ENCODE results near the gene BCORL1.

The BCORL1 gene

GRCh38 chrX:129968968-129969367, 13.5 kb upstream of the BCORL1 start:
- no peak for DNase-seq

GRCh38 chrX:129976441-129976840, 6.0 kb upstream of the BCORL1 start:
- no peak for DNase-seq

- DNase-seq = no peak
Observed at GRCh38 chrX:129979207-129979920, 3.1 kb upstream of the BCORL1 start.

DNA sequence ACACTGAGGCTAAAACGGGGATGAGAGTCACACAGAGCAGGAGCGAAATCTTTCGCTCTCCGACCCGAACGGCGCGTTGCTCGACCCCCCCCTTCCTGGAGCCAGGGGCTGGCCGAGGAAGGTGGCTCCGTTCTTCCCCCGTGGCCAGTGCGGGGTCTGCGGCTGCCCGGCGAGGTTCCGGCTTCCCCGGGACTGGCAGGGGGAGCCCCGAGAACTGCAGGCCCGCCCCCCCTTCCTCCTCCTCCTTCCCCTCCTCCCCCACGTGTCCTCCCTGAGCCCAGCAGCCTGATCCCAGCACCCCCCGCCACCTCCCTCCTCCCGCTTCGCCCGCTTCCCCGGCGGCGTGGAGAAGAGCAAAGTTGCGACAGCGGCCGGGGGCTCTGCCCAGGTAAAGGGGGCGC, 2.4 kb upstream of the BCORL1 start:
- peak in 1 of 2 donors; percentile 50 for DNase-seq

GRCh38 chrX:129980540-129981199, 1.8 kb upstream of the BCORL1 start:
- peak in 1 of 2 donors; percentile 31 for DNase-seq

DNA sequence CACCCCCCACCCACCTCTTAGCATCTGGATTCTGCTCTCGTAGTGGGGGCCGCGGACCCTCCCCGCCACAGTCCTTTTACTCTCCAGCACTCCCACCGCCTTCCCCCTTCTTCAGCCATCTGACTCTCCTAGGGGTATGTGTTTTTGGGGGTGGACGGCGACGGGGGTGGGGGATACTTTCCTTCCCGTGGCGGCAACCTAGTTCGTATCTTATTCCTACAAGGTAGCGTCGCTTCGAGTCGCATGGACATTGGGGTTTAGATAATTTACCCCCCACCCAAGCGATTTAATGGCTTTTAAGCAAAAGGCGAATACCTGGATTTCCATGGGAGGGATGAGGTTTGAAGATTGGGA, 1.3 kb upstream of the BCORL1 start:
- DNase-seq = no peak

DNA sequence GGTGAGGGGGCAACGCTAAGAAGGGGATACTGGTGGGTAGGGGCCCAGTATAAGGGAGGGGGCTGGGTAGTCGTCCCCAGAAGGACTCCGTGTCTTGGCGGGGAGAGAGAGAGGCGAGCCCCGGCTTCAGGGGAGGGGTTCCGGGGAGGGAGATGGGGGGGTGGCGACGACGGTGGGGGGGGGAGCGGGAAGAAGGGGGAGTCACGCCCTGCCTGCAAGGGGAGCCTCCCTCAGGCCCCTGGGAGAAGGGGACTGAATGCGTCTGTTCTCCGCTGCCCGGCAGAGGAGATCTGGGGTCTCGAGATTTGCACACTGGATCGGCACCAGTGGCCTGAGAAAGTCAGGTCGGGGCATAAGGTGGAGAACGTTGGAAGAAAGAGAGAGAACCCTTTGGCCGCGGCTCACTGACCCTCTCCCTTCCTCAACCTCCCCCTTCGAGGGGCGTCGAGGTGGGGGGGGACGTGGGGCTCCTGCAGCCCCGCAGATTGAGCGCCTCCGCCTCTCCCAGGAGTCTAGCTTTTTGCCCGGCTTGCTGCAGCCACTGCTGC, 609 bp upstream of the BCORL1 start:
- no peak for DNase-seq

DNA sequence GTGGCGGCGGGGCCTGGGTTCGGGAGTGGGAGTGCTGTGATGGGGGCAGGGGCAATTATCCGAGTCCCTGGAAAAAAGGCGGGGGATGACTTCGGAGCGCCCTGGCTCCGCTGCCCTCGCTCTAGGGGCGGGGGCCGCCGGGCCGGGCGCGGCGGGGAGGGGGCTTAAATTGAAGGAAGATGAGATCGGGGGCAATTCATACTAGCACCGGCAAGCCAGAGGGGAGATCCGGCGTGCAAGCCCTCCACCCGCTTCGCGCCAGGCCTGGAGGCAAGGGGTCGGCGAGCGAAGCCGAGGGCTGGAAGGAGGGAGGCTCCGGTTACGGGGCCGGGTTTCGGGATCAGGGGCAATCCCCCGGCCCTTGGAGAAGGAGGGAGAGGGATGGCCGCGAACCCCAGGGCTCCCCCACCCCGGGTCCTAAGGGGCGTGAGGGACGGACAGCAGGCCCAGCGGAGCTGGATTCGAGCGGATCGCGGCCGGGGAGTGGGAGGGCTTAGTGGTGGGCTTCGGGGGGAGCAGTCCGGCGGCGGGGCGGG, 1.2 kb downstream of the BCORL1 start:
- no peak for DNase-seq

DNA sequence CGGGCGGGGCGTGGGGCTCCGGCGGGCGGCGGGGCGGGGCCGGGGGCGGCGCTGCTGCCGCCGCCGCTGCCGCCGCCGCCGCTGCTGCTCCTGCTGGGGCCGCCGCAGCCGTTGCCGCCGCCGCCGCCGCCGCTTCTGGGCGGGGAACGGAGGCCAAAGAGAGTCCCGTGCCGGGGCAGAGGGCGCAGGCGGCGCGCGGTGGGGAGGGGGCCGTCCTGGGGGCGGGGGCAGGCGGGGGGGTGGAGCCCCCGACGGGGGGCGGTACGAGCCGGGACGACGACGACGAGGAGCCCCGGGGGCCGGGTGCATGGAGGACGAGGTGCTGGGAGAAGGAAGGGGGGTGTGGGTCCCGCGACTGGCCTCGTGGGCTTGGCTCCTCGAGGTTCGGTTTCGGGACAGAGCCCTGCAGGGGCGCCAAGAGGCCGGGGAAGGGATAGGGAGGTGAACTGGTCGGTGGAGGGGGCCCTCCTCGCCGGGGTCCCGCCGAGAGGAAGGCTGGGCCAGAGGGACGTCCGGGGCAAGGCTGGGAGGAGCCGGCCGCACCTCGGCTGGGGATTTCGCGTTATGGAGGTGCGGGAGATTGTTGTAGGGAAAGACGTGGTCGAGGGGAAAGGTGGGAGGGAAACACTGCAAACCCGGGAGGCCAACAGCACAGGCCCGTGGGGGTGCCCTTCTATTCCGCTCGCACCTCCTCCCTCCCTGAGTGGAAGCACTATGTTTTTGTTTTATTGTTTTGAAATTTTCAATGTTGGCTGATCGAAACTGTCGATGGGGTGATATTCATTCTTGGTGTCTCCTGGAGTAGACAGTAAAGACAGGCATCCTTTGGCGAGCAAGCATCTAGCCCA, 1.9 kb downstream of the BCORL1 start:
- DNase-seq = peak in 1 of 2 donors; percentile 63

- DNase-seq = no peak
Observed at GRCh38 chrX:129987871-129988270, 5.4 kb downstream of the BCORL1 start.

- DNase-seq = no peak
Observed at GRCh38 chrX:129992181-129992580, 9.7 kb downstream of the BCORL1 start.

- no peak for DNase-seq
Observed at GRCh38 chrX:129996120-129996519, 13.7 kb downstream of the BCORL1 start.

DNA sequence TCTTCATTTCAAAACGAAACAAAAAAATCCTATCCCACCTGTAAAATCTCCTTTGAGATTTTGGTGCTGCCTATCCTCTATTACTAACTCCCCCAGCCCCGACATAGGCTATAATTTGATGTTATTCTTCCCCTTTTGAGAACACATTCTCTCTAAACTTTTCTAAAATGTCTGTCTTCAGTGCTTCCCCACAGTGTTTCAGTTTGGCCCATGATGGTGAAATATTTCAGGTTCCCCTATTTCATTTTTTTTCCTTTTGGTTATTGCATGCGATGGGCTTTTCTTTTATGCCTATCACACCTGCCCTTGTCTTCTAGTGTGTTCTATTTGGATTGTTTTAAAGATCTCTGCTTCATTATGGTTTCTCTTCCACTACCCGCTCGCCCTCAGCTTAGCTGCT, 14.7 kb downstream of the BCORL1 start:
- no peak for DNase-seq

DNA sequence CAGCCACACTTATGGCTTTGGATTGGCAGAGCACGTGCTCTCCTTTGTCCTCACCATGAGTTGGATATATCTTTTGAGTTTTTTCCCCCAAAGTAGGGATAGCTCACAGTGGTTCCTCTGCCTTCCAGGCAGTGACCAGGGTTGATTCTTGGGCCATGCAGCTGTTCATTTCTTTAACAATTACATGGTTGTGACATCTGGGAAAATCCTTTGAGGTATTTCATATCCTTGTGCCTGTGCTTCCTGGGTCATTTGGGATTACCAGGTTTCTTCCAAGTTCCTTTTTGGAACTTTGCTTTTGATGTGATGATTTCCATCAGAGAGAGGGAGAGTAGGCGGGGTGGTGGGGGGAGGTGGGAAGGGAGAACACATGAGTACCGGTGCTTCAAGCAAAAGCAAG, 15.6 kb downstream of the BCORL1 start:
- DNase-seq = no peak

DNA sequence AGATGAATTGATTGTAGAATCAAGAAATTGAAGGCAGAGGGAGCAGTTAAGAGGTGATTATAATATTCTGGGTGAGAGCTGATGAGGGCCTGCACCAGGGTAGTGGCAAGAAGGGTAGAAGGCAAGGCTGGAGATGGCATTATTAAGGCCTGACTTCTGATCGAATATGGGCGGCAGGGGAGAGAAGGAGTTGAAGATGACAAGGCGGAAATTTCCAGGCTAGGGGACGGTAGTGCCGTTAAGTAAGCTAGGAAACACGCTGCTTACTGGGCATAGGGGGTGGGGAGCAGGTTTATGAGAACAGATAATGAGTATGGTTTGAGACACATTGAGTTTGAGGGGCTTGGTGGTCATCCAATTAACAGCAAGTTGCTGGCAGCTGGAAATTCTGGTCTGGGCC, 19.5 kb downstream of the BCORL1 start:
- no peak for DNase-seq

GRCh38 chrX:130002541-130002940, 20.1 kb downstream of the BCORL1 start:
- no peak for DNase-seq

DNA sequence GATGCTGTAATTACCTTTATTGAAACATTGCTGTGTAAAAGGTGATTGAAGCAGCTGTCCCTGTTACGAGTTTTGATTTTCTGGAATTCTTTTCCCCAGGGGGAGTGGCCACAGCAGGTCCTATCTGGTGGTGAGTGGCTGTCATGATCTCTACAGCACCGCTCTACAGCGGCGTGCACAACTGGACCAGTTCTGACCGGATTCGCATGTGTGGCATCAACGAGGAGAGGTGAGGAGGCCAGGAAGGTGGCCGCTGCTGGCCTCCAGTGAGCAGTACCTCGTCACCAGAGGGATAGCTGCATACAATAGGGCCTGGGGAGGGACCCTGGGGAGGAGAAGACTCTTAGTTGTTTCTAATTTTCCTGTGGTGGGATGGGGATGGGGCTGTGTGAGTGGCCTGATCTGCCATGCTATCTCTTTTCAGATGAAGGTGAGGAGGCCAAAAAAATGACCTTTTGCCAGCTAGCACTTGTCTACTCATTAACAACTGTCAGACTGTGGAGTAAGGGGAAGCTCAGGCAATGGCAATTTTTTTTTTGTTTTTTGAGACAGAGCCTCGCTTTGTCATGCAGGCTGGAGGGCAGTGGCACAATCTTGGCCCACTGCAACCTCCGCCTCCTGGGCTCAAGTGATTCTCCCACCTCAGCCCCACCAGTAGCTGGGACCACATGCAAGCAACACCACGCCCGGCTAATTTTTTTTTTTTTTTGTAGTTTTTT, 22.8 kb downstream of the BCORL1 start:
- no peak for DNase-seq

GRCh38 chrX:130009658-130010223, 27.3 kb downstream of the BCORL1 start:
- DNase-seq = no peak

DNA sequence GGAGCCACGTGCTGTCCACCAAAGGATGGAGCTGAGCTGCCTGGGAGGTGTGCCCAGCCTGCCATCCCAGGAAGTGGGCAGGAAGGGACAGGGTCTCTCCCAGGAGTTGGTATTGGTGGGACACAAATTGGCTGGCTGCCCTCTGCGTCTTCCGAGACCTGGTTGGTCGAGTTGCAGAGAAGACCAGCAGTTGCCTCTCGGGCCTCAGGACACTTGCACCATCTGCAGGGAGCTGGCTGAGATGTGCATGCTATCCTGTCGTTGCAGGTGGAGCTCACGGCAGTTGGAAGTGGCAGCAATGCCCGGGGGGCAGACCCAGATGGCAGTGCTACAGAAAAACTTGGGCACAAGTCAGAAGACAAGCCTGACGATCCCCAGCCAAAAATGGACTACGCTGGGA, 30.2 kb downstream of the BCORL1 start:
- no peak for DNase-seq

GRCh38 chrX:130013661-130014060, 31.2 kb downstream of the BCORL1 start:
- DNase-seq = no peak

DNA sequence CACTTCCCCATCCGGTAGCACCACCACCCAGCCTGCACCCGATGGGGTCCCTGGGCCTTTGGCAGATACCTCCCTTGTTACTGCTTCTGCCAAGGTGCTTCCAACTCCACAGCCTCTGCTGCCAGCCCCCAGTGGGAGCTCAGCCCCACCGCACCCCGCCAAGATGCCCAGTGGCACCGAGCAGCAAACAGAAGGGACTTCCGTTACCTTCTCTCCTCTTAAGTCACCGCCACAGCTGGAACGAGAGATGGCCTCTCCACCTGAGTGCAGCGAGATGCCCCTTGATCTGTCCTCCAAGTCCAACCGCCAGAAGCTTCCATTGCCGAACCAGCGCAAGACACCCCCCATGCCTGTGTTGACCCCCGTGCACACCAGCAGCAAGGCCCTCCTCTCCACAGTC, 31.9 kb downstream of the BCORL1 start:
- no peak for DNase-seq

- DNase-seq = no peak
Observed at GRCh38 chrX:130014770-130015169, 32.3 kb downstream of the BCORL1 start.

Data from CD4-positive, alpha-beta T cell treated with Interferon alpha-2 for 1 hour (primary cell).